HUDEP-2 (cell line): Measurements from ENCODE around the gene BMS1.
"Not testable (repeated sequence)": the region's sequence is repeated elsewhere in the genome, so short reads cannot be mapped to it uniquely, and the experiment has no call there.

Source experiments
- DNase-seq, 76 experiments: peaks; one replicate each; lab custom pipeline; 2025; ENCODE audit not compliant: unreplicated experiment in 76 of 76; lab: John Stamatoyannopoulos, UW

Gene BMS1

DNA sequence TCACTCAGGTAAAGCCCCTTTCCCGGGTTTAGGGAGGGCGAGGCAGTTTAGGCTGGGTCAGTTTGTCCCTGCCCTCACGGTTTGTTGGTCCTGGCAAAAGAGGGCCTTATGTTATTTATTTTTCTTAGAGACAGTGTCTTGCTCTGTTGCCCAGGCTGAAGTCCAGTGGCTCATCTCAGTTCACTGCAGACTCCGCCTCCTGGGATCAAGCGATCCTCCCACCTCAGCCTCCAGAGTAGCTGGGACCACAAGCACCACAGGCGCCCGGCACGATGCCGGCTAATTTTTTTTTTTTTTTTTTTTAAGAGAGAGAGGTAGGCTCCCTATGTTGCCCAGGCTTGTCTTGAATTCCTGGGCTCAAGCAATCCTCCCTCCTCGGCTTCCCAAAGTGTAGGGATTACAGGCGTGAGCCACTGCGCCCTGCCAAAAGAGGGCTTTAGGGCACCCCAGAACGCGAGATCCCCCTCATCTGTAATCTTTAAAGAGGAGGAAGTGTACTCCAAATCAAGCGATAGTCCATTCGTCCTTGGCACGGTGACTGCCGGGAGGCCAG is 626 bp upstream of the BMS1 start:
- DNase-seq, result peak in 8 of 76 experiments; percentile 2 to 42 (median 10)

DNA sequence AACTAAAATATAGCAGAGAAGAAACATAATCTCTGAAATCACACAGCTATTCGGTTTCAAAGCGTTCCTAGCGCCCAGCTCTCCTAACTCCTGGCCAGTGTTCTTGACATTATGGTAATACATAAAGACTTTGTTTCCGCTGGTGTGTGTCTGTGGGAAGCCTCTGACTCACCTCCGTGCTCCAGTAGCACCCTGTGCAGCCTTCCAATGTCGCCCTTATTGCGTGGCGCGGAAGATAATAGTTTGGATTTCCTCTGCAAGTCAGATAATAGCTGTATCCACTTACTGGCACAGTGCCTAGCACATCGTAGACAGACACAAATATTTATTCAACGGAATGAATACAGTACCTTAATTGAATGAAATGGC is 570 bp downstream of the BMS1 start:
- peak in 47 of 76 experiments; percentile 1 to 51 (median 20) for DNase-seq

DNA sequence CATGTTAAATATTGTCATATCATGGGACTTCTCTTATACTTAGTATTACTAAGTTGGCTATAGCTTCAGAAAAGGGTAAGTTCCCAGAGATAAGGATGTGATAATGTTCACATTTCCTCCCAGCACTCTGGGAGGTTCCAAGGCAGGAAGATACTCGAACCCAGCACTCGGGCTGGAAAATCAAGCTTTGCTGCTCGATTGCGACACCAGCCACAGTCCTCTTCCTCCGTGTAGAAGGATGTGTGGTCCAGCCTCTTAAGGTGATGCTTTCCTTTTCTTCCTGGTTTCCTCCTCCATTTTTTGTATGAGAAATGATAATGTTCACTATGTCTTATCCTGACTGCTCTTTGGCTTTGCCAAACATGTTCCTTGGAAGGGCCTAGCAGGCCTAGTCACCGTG is 3.2 kb downstream of the BMS1 start:
- no peak for DNase-seq

DNA sequence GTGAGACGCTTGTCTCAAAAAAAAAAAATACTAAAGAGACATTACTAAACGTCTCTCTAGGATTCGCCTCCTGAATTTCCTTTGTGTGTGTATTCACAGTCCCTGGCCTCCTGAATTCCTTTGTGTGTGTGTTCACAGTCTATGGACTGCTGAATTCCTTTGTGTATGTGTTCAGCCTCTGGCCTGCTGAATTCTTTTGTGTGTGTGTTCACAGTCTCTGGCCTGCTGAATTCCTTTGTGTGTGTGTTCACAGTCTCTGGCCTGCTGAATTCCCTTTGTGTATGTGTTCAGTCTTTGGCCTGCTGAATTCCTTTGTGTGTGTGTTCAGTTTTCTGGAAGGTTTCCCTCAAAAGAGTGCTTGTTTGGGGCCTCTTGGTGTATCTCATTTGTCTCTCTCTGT is 8.2 kb downstream of the BMS1 start:
- DNase-seq, result no peak

DNA sequence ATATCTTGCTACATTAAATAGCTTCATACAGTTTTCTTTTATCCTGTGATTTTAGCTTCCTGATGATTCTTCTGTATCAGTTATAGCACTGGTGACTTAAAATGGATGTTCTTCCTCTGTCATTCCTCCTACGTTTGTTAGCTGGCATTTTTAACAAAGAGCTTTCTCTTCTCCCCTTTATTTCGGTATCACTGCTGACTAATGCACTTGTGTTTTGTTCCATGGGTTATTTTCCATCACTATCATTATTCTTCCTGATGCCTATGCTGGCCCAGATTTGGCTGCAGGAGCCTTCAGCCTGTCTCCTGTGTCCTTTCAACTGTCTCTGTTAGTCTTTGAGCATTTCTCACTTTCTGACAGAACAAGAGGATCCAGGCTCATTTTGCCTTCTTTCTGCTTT is 13.1 kb downstream of the BMS1 start:
- DNase-seq, result no peak

DNA sequence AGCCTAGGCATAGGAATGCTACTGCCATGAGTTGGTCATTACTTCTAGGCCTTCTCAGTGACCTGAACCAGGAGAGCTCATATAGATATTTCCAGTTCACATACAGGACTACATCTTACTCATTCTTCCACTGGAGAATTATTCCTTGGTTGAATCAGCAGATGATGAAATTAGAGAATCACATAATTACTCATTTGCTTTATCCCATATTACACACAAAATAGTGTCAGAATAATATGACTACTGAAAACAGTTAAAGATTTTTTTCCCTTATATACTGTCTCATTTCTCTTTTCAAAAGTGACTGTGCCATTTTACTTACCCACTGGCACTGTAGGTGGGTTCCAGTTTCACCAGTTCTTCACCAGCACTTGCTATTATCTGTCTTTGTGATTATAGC is 18.5 kb downstream of the BMS1 start:
- DNase-seq, result no peak

DNA sequence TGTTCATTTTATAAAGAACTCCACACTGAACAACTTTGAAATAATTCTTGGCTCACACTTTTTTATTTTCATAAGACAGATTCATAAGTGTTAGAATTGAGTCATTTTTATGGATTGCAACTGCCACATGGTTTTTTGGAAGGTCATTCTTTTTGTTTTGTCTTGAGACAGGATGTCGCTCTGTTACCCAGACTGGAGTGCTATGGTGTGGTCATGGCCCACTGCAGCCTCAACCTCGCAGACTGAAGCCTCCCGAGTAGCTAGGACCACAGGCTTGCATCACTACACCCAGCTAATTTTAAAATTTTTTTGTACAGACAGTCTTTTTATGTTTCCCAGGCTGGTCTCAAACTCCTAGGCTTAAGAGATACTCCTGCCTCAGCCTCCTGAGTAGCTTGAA is 20.3 kb downstream of the BMS1 start:
- no peak for DNase-seq

DNA sequence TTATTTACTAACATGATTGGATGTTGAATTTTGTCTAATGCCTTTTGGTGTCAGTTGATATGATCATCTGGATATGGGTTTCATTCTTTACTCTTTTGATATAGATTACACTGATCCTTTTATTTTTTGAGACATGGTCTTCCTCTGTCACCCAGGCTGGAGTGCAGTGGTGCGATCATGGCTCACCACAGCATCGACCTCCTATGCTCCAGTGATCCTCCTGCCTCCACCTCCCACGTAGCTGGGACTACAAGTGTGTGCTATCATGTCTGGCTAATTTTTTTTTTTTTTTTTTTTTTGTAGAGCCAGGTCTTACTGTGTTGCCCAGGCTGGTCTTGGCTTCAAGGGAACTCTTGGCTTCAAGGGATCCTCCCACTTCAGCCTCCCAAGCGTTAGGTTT is 27.1 kb downstream of the BMS1 start:
- no peak for DNase-seq

DNA sequence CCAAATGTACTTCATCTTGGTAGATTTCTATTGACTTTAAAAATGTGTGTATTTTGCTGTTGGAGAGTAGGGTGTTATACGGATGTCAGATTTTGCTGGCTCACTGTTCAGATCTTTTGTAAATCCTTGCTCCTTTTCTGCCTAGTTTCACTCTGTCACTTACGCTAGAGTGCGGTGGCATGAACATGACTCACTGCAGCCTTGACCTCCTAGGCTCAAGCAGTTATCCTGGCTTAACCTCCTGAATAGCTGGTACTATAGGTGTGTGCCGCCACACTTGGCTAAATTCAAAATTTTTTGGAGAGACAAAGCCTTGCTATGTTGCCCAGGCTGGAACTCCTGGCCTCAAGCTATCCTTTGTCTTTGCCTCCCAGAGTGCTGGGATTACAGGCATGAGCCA is 29.4 kb downstream of the BMS1 start:
- DNase-seq, result no peak

DNA sequence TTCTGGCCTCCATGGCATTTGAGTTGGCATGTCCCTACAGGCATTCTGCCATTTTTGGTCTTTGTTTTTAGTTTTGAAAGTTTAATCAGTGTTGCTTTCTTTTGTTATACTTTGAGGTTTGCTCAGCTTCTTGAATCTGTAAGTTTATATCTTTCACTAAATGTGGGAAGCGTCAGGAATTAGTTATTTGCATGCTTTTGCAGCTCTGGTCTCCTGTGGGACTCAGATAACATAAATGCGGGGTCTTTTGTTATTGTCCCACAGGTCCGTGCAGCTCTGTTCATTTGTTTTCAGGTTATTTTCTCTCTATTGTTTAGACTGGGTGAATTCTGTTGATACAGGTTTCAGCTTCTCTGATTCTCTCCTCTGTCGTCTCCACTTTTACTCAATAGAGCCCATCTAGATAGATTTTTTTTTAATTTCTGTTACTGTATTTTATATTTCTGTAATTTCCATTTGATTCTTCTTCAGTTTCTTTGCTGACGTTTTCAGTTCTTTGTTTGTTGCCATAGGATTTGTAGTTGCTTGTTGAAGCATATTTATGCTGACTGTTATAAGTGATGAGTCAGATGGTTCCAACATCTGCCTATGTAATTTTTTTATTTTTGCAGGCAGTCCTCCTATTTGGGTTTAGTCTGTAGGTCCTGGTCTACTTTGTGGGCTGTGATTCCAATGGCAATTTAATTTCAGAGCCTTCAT is 31.5 kb downstream of the BMS1 start:
- DNase-seq, result not testable (repeated sequence)

DNA sequence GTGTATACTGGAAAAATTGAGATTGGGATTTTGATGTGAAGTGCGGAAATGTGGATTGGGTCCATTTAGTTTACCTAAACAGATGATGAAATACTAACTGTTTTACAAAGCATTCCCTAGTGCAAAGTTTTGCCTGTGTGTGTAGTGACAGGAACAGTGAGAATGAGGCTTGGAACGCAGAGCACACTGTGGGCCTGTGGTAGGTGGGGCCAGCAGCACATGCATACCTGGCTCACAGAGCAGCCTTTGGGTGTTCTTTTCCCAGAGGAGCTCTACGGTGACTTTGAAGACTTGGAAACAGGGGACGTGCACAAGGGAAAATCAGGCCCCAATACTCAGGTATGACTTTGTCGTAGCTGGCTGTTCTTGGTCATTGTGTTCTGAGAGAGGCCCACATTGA is 33.7 kb downstream of the BMS1 start:
- not testable (repeated sequence) for DNase-seq

DNA sequence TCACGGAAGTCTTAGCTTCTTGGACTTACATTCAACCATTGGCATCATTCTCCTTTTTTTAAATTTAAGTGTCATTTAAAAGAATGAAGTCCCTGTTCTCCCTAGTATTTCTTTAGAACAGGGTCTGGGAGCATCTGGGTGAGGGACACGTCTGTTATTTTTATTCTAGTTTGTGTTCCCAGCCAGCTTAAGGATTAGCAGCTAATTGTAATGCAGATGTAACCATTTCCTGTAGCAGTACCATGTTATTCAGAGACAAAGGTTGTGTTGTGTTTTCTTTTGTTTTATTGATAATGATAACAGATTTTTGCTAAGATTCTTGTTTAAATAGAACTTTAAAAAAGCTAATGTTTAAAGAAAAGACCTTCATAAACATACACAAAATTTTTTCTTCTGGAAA is 34.3 kb downstream of the BMS1 start:
- no peak for DNase-seq

DNA sequence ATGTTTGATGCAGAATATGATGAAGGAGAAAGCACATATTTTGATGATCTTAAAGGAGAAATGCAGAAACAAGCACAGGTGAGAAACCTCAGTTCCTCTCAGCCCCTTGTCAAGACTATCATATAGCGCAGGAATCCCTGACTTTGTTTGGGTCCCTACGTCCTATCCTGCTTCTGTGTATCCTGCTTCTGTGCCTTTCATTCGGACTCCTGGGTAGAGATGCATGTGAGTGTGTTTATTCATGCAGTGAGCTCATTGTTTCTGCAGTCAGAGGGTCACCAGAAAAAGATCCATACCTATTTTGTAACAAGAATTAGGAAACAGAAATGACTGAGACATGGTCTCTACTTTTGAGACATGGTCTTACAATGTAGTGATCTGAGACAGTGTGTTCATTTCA is 34.8 kb downstream of the BMS1 start:
- DNase-seq, result not testable (repeated sequence)

DNA sequence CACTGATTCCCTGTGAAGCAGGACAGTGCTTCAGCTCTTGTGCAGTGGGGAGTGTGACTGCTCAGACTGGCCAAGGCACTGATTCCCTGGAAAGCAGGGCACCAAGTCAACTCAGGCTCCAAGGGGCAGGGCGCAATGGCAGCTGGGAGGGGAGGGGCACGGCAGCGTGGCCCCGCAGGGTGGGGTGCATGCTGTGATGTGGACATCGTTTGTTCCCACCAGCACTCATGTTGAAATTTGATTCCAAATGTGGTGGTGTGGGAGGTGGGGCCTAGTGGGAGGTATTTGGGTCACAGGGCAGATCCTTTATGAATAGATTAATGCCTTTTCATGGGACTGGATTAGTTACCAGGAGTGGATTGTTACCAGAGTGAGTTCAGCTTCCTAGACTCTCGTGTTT is 44.2 kb downstream of the BMS1 start:
- DNase-seq, result not testable (repeated sequence)

DNA sequence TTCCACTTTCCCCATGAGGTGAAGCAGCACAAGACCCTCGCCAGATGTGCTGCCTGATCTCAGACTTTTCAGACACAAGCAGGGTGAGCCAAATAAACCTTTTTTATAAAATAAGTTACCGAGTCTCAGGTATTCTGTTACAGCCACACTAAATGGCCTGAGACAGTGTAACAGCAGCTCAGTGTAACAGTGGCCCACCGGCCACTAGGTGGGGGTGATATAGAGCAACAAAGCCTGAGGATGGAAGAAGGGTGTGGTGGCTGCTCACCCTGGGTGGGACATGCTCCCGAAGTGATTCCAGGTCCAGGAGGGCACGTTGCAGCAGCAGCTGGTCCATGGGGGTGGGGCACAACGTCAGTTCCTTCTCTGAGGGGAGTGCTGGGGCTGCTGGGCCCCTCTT is 44.6 kb downstream of the BMS1 start:
- peak in 1 of 76 experiments; percentile 3 for DNase-seq

DNA sequence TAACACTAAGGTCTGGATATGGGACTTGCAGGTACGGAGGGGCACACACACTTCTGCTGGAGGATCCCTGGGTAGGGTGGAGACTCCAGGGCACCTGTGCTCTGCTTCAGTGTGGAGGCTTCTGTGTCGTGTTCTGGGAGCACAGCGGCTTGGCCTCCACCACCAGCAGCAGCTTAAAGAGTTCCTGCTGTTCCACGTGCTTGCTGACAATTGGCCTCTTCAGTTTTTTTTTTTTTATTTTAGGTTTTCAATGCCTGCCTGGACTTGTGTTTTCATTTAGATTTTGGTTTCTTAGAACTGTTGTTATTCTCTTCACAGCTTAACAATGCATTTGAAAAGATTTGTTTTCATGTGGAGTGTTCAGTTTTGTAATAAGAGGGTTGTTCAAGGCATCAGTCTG is 45.8 kb downstream of the BMS1 start:
- not testable (repeated sequence) for DNase-seq

DNA sequence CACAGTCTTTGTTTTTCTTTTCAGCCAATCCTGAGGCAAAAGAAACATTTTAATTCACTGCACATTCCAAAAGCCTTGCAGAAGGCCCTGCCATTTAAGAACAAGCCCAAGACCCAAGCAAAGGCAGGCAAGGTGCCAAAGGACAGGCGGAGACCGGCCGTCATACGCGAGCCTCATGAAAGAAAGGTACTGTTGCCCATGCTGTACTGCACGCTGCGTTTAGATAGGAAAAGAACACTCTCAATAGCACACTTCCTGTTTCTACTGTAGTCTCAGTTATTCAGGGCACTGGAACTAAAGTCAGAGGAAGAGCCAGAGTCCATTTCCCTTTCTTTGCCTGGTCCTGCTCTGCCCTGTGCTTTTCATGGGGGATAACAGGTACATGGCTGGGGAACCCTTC is 47.6 kb downstream of the BMS1 start:
- no peak for DNase-seq

DNA sequence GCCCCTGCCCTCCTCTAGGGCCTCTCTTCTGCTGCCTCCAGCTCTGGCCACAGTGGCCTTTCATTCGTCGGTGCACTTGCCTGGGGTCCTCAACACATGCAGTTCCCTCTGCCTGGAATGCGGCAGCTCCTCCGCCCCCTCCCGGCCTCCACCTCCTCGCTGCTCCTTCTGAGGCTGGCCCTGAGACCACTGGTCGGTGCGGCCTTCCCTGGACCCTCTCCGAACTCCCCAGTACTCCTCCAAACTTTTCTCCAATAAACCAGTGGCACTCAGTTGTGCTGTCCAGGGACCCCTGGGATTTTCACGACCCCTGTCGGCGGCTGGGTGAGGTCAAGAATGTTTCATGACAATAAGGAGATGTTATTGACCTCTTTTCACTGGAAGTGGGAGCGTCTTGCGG is 53.5 kb downstream of the BMS1 start:
- DNase-seq, result no peak

DNA sequence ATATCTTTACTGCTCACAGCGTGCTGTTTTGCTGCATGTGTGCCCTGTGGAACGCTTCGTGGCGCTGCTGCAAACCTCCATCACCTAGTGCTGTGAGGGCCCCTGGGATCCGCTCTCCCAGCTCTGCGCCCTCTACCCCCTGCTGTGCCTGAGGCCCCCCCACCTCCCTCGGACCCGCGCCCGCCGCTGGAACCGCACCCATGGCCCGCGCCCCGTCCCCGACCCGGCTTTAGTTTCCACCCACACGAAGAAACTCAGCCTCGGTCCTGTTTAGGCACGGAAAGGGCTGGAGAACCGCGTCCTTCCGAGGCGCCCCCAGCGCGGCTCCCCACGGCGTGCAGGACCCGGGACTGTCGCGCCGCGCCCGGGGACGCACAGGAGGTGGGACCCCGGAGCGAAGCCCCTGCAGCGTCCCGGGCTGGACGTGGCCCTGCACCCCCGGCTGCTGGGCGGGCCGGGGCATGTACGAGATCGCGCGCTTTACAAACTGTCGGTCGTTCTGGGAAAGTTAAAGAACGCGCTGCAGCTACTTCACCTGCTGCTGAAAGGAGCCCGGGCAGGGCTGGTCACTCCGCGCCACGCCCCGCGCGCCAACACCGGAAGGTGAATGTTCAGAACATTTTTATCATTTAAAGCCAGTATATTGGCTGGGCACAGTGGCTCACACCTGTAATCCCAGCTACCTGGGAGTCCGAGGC is 54.3 kb downstream of the BMS1 start:
- DNase-seq, result peak in 1 of 76 experiments; percentile 13

DNA sequence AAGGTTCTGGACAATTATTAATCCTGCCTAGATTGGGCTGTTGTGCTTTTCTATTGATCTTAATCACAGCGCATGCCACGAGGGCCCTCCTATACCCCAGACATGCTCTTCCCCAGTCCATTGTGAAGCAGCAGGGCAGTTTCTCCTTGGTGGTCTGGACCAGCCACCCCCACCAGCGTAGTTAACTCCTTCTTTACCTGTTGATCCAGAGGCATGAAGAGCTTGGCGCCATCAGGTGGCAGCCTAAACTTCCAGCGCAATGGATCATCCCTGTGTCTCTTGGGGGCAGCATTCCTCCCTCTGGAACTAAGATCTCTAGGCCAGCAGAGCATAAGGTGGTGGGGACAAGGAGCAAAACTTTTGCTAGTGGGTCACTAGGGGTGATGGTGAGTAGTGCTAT is 62.2 kb downstream of the BMS1 start:
- DNase-seq, result not testable (repeated sequence)

DNA sequence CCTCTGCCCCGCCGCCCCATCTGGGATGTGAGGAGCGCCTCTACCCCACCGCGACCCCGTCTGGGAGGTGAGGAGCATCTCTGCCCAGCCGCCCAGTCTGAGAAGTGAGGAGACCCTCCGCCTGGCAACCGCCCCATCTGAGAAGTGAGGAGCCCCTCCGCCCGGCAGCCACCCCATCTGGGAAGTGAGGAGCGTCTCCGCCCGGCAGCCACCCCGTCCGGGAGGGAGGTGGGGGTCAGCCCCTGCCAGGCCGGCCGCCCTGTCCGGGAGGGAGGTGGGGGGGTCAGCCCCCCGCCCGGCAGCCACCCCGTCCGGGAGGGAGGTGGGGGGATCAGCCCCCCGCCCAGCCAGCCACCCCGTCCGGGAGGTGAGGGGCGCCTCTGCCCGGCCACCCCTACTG is 64.7 kb downstream of the BMS1 start:
- not testable (repeated sequence) for DNase-seq

DNA sequence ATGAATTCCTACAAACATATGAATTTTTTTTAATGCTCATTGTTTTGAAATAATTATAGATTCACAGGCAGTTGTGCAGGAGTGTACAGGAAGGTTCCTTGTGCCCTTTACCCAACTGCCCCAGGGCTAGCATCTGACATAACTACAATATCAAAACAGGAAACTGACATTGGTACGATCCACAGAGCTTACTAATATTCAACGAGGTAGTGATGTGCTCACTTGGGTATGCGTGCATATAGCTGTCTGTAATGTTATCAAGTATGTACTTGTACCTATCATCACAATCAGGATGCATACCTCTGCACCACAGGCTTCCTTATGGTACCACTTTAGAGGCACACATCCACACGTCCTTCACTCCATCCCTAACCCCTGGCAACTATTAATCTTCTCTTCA is 68.3 kb downstream of the BMS1 start:
- no peak for DNase-seq
